Calu3 (cell line): ENCODE data around the gene PRRG2. TPM values are rescaled to one million over a fixed set of nuclear protein-coding genes. Genes with fewer than 3 reads are reported as not detected.

Experiments used
- BruUV-seq: library from RNA; stranded (reverse); fragments of 400-500 nt; replicated peaks from 2 replicates; lab custom pipeline; 2021; lab: Mats Ljungman, UMichigan
- CTCF ChIA-PET: fragments of 300-600 bp; sonication (Branson Sonifier 250); formaldehyde crosslinking; loops from one replicate; lab custom pipeline; 2022; ENCODE audit warnings: antibody characterized with exemption; lab: Charles Lee
- DNase-seq: peaks from one replicate; pipeline ENCODE4 v3.0.0; 2022
- H3K27ac Mint-ChIP-seq: one replicate; pipeline ENCODE4 v1.8.0; 2022; ENCODE audit warnings: mixed read lengths; ENCODE audit not compliant: unreplicated experiment
- H3K27me3 Mint-ChIP-seq: one replicate; pipeline ENCODE4 v1.8.0; 2022; ENCODE audit warnings: mixed read lengths; ENCODE audit not compliant: unreplicated experiment
- H3K36me3 Mint-ChIP-seq: one replicate; pipeline ENCODE4 v1.8.0; 2022; ENCODE audit warnings: mild to moderate bottlenecking, moderate library complexity, mixed read lengths; ENCODE audit not compliant: insufficient read depth, unreplicated experiment
- H3K4me1 Mint-ChIP-seq: one replicate; pipeline ENCODE4 v1.8.0; 2022; ENCODE audit warnings: mild to moderate bottlenecking, low read depth, mixed read lengths; ENCODE audit not compliant: unreplicated experiment
- H3K4me3 Mint-ChIP-seq: one replicate; pipeline ENCODE4 v1.8.0; 2022; ENCODE audit warnings: mild to moderate bottlenecking, low read depth, moderate library complexity, mixed read lengths; ENCODE audit not compliant: unreplicated experiment
- H3K9me3 Mint-ChIP-seq: one replicate; pipeline ENCODE4 v1.8.0; 2022; ENCODE audit warnings: low read depth, mixed read lengths; ENCODE audit not compliant: unreplicated experiment
- CTCF ChIP-seq: fragments of 200-600 bp; IDR thresholded peaks from one replicate; pipeline ENCODE4 v1.8.0; 2022; ENCODE audit warnings: antibody characterized with exemption; ENCODE audit not compliant: unreplicated experiment
- intact Hi-C: fragments of 100-400 bp; cut with micrococcal nuclease; formaldehyde crosslinking; loops from one replicate; pipeline ENCODE4 v1.10.0; 2022; ENCODE audit not compliant: unreplicated experiment
- total RNA-seq: library from RNA; stranded (reverse); gene quantifications from 2 replicates; pipeline ENCODE4 v1.2.3, GENCODE V29; 2022

Gene PRRG2
- total RNA-seq, 1 experiment from 2014 or later, result 22.1 TPM

GRCh38 chr19:49554701-49555181 is 26.4 kb upstream of the PRRG2 start:
- H3K4me3 Mint-ChIP-seq, result no peak overlapping the region
- no peak for TF ChIP-seq CTCF
- no peaks in the 10 kb centered on the region for H3K9me3 Mint-ChIP-seq
- no peaks in the 10 kb centered on the region for H3K27me3 Mint-ChIP-seq
- DNase-seq, result no peak
- CTCF ChIA-PET, result interaction anchor here (0.6 kb wide), 1 partner anchor 34 kb away, joined by 4 read pairs; no protein-coding TSS in a partner anchor
- intact Hi-C loops, result no loop called here
- H3K36me3 Mint-ChIP-seq, result peaks cover 45% of the 10 kb centered on the region
- H3K27ac Mint-ChIP-seq, result no peak overlapping the region
- no peaks in the 10 kb centered on the region for H3K4me1 Mint-ChIP-seq
- no TSS peak for BruUV-seq

GRCh38 chr19:49555600-49556411 is 25.3 kb upstream of the PRRG2 start:
- intact Hi-C loops, result no loop called here
- Mint-ChIP-seq H3K36me3 (peaks cover 49% of the 10 kb centered on the region), H3K27ac (no peak overlapping the region), H3K4me1 (no peaks in the 10 kb centered on the region), H3K4me3 (no peak overlapping the region), H3K27me3 (no peaks in the 10 kb centered on the region), H3K9me3 (no peaks in the 10 kb centered on the region)
- no TSS peak for BruUV-seq
- CTCF ChIA-PET, result interaction anchor here (0.7 kb wide), 2 partner anchors 120 to 181 kb away, joined by 3 read pairs; no protein-coding TSS in a partner anchor
- no peak for TF ChIP-seq CTCF
- DNase-seq, result no peak

GRCh38 chr19:49556412-49557398 is 24.4 kb upstream of the PRRG2 start:
- CTCF ChIA-PET, result interaction anchor here (0.6 to 0.8 kb wide), 3 partner anchors 13 to 266 kb away, joined by 3 to 4 read pairs (median 3); no protein-coding TSS in a partner anchor
- H3K27ac Mint-ChIP-seq, result no peak overlapping the region
- H3K27me3 Mint-ChIP-seq, result no peaks in the 10 kb centered on the region
- H3K4me1 Mint-ChIP-seq, result no peaks in the 10 kb centered on the region
- H3K4me3 Mint-ChIP-seq, result no peak overlapping the region
- no TSS peak for BruUV-seq
- H3K36me3 Mint-ChIP-seq, result peaks cover 49% of the 10 kb centered on the region
- no peaks in the 10 kb centered on the region for H3K9me3 Mint-ChIP-seq
- no peak for TF ChIP-seq CTCF
- intact Hi-C loops, result no loop called here
- no peak for DNase-seq
